ENCODE results near the gene CRAT.

The CRAT gene

GRCh38 chr9:129145316-129145715 lies 34.7 kb upstream of the CRAT start:
- Histone ChIP-seq H3K4me3 (ENCODE audit: low read depth, low read length) (no peak overlapping the region; the same call in 1 of the 2 replicates), H3K9ac (ENCODE audit: low read length) (peak overlapping the region; percentile 43), H3K36me3 (ENCODE audit: control insufficient read depth, insufficient read depth, low read length) (peaks cover 33% of the 10 kb centered on the region), H3K27me3 (ENCODE audit: control insufficient read depth, insufficient read depth, low read length) (no peaks in the 10 kb centered on the region), H3K27ac (ENCODE audit: low read depth, low read length) (peak overlapping the region; percentile 18; the same call in 1 of the 2 replicates), H3K9me3 (ENCODE audit: control insufficient read depth, insufficient read depth, low read depth, low read length) (no peaks in the 10 kb centered on the region), H3K4me1 (ENCODE audit: control insufficient read depth, insufficient read depth, low read length) (peaks cover 58% of the 10 kb centered on the region)

DNA sequence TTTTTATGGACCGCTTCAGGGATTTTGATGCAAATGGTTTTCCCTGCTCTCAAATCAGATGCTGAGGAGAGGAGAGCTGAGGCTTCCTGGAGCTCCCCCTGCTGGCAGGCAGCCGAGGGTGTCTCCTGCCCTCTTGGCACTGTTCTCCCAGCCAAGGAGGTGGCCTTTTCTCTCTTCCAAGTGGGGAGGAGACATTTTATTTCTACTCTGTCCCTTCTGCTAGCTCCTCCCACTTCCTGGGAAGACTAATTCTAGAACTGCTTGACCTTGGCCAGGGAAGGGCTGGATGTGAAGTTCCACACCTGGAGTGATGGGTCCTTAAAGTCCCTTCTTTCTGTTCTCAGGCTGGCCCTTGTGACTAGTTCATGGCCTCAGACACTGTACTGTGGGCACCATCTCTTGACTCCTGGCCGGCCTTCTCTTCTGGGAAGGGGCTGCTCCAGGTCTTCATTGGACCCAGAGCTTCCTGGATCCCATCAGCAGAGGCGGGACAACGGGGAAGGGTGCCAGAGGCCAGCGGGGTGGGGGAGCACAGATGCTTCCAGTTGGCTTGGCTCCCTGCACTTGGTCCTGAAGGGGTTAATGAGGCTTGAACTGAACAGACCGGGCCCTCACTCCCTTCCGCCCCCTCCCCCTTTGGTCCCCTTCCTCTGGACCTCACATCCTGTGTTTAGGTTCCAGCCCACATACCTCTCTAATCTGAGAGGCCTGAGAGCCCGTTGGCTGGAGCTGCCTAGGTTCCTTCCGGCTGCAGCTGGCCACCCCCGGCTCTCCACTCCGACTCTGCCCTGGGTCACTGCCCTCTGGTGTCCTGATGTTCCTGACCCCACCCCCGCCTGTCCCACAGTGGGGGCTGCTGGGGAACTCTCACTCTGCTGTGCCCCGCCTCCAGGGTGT lies 32.7 kb upstream of the CRAT start:
- Histone ChIP-seq H3K4me3 (ENCODE audit: low read depth, low read length) (peak overlapping the region; percentile 9; the same call in 1 of the 2 replicates), H3K9me3 (ENCODE audit: control insufficient read depth, insufficient read depth, low read depth, low read length) (no peaks in the 10 kb centered on the region), H3K4me1 (ENCODE audit: control insufficient read depth, insufficient read depth, low read length) (peaks cover 68% of the 10 kb centered on the region), H3K27ac (ENCODE audit: low read depth, low read length) (peak overlapping the region; percentile 30; the same call in 1 of the 2 replicates), H3K9ac (ENCODE audit: low read length) (peak overlapping the region; percentile 26), H3K36me3 (ENCODE audit: control insufficient read depth, insufficient read depth, low read length) (peaks cover 24% of the 10 kb centered on the region), H3K27me3 (ENCODE audit: control insufficient read depth, insufficient read depth, low read length) (no peaks in the 10 kb centered on the region)

- H3K36me3 ChIP-seq (ENCODE audit: control insufficient read depth, insufficient read depth, low read length), result peaks cover 25% of the 10 kb centered on the region
- H3K27me3 ChIP-seq (ENCODE audit: control insufficient read depth, insufficient read depth, low read length), result no peaks in the 10 kb centered on the region
- H3K4me3 ChIP-seq (ENCODE audit: low read depth, low read length), result no peak overlapping the region
- no peak overlapping the region for H3K27ac ChIP-seq (ENCODE audit: low read depth, low read length)
- H3K9me3 ChIP-seq (ENCODE audit: control insufficient read depth, insufficient read depth, low read depth, low read length), result no peaks in the 10 kb centered on the region
- peaks cover 68% of the 10 kb centered on the region for H3K4me1 ChIP-seq (ENCODE audit: control insufficient read depth, insufficient read depth, low read length)
- H3K9ac ChIP-seq (ENCODE audit: low read length), result no peak overlapping the region
These were observed 31.7 kb upstream of the CRAT start for GRCh38 chr9:129142138-129142935.

- peaks cover 33% of the 10 kb centered on the region for H3K36me3 ChIP-seq (ENCODE audit: control insufficient read depth, insufficient read depth, low read length)
- H3K4me3 ChIP-seq (ENCODE audit: low read depth, low read length), result peak overlapping the region; percentile 62; the same call in 1 of the 2 replicates
- peaks cover 59% of the 10 kb centered on the region for H3K4me1 ChIP-seq (ENCODE audit: control insufficient read depth, insufficient read depth, low read length)
- H3K9me3 ChIP-seq (ENCODE audit: control insufficient read depth, insufficient read depth, low read depth, low read length), result no peaks in the 10 kb centered on the region
- H3K27ac ChIP-seq (ENCODE audit: low read depth, low read length), result peak overlapping the region; percentile 100
- H3K27me3 ChIP-seq (ENCODE audit: control insufficient read depth, insufficient read depth, low read length), result no peaks in the 10 kb centered on the region
- peak overlapping the region; percentile 99 for H3K9ac ChIP-seq (ENCODE audit: low read length)
These were observed 30.8 kb upstream of the CRAT start for GRCh38 chr9:129141066-129142041.

DNA sequence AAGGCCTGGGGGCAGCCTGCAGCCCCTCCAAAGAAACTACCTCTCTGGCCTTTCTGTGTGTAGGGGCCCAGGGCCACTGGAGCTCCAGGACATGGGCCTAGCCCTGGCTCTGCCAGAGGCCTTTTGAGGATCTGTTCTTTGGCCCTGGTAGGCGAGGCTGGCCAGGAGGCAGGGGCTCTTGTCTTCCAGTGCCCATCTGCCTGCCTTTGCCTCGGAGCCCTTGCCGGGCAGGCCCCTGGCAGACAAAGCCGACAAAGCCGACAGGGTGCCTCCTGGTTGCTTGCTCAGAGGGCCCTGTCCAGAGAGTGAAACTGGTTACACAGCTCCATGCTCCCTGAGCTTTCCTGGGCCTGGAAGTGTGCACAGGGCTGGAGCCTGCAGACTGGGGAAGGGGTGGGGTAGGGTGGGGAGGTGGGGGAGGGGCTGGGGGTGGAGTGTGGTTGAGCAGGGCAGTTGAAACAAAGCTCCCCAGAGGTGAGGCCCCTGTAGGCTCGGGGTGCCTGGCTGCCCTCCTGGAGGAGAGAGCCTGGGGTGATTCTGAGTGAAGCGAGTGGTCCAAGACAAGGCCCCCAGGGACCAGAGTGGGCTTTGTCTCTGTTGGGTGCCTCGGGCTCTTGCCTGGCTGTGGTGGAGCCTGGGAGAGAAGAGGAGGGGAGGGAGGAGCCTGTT lies 29.9 kb upstream of the CRAT start:
- Histone ChIP-seq H3K27me3 (ENCODE audit: control insufficient read depth, insufficient read depth, low read length) (no peaks in the 10 kb centered on the region), H3K9ac (ENCODE audit: low read length) (peak overlapping the region; percentile 99), H3K9me3 (ENCODE audit: control insufficient read depth, insufficient read depth, low read depth, low read length) (no peaks in the 10 kb centered on the region), H3K27ac (ENCODE audit: low read depth, low read length) (peak overlapping the region; percentile 100), H3K36me3 (ENCODE audit: control insufficient read depth, insufficient read depth, low read length) (peaks cover 36% of the 10 kb centered on the region), H3K4me3 (ENCODE audit: low read depth, low read length) (peak overlapping the region; percentile 62), H3K4me1 (ENCODE audit: control insufficient read depth, insufficient read depth, low read length) (peaks cover 52% of the 10 kb centered on the region)

- Histone ChIP-seq H3K9ac (ENCODE audit: low read length) (peak overlapping the region; percentile 99), H3K4me3 (ENCODE audit: low read depth, low read length) (peak overlapping the region; percentile 62), H3K36me3 (ENCODE audit: control insufficient read depth, insufficient read depth, low read length) (peaks cover 40% of the 10 kb centered on the region), H3K9me3 (ENCODE audit: control insufficient read depth, insufficient read depth, low read depth, low read length) (no peaks in the 10 kb centered on the region), H3K4me1 (ENCODE audit: control insufficient read depth, insufficient read depth, low read length) (peaks cover 46% of the 10 kb centered on the region), H3K27me3 (ENCODE audit: control insufficient read depth, insufficient read depth, low read length) (no peaks in the 10 kb centered on the region), H3K27ac (ENCODE audit: low read depth, low read length) (peak overlapping the region; percentile 100)
These were observed 29.4 kb upstream of the CRAT start for GRCh38 chr9:129139993-129140396.

DNA sequence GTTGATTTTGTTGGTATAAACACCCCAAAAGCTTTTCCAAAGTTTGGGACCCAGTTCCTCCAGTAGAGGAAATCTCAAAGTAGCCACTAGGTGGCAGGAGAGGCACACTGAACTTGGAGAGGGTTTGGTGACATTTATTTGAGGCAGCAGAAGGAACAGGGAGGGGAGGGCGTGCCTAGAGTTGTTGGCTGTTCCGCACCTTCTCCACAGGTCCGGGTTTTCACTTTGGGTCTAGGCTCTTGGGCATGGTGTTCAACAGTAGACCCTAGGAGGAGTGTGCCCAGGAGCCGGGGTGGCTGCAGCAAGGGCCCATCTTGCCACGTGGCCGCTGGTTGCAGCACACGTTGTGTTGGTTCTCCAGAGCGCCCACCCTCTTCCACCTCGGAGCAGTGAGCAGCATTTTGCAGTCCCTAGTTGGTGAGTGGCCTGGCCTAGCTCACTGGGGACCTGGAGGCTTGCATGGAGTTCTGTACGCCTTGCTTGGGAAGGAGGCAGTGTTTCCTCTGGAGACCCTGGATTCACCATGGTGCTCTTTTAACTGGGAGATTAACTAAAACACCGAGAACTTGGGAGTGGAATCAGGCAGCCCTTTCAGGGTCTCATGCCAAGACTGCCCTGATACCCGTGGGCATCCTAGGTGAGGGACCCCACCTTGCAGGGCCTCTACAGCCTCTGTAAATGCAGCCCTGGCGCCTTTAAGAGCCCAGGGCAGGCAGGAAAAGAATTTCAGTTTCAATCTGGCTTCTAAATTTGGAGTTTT lies 28.8 kb upstream of the CRAT start:
- Histone ChIP-seq H3K27ac (ENCODE audit: low read depth, low read length) (peak overlapping the region; percentile 100), H3K9ac (ENCODE audit: low read length) (peak overlapping the region; percentile 99), H3K4me3 (ENCODE audit: low read depth, low read length) (peak overlapping the region; percentile 62), H3K9me3 (ENCODE audit: control insufficient read depth, insufficient read depth, low read depth, low read length) (no peaks in the 10 kb centered on the region), H3K4me1 (ENCODE audit: control insufficient read depth, insufficient read depth, low read length) (peaks cover 45% of the 10 kb centered on the region), H3K27me3 (ENCODE audit: control insufficient read depth, insufficient read depth, low read length) (no peaks in the 10 kb centered on the region), H3K36me3 (ENCODE audit: control insufficient read depth, insufficient read depth, low read length) (peaks cover 46% of the 10 kb centered on the region)

- Histone ChIP-seq H3K9ac (ENCODE audit: low read length) (no peak overlapping the region), H3K27ac (ENCODE audit: low read depth, low read length) (peak overlapping the region; percentile 18; the same call in 1 of the 2 replicates), H3K9me3 (ENCODE audit: control insufficient read depth, insufficient read depth, low read depth, low read length) (no peaks in the 10 kb centered on the region), H3K27me3 (ENCODE audit: control insufficient read depth, insufficient read depth, low read length) (no peaks in the 10 kb centered on the region), H3K36me3 (ENCODE audit: control insufficient read depth, insufficient read depth, low read length) (peaks cover 44% of the 10 kb centered on the region), H3K4me3 (ENCODE audit: low read depth, low read length) (no peak overlapping the region), H3K4me1 (ENCODE audit: control insufficient read depth, insufficient read depth, low read length) (peaks cover 39% of the 10 kb centered on the region)
These were observed 28.1 kb upstream of the CRAT start for GRCh38 chr9:129138476-129139232.

GRCh38 chr9:129138144-129138462 lies 27.5 kb upstream of the CRAT start:
- Histone ChIP-seq H3K4me1 (ENCODE audit: control insufficient read depth, insufficient read depth, low read length) (peaks cover 35% of the 10 kb centered on the region), H3K27ac (ENCODE audit: low read depth, low read length) (no peak overlapping the region), H3K9ac (ENCODE audit: low read length) (no peak overlapping the region), H3K36me3 (ENCODE audit: control insufficient read depth, insufficient read depth, low read length) (peaks cover 45% of the 10 kb centered on the region), H3K27me3 (ENCODE audit: control insufficient read depth, insufficient read depth, low read length) (no peaks in the 10 kb centered on the region), H3K4me3 (ENCODE audit: low read depth, low read length) (no peak overlapping the region), H3K9me3 (ENCODE audit: control insufficient read depth, insufficient read depth, low read depth, low read length) (no peaks in the 10 kb centered on the region)

Measured in HUES6 (cell line).